GM18951 (cell line): Measurements from ENCODE around the gene MAD1L1.
"Not testable (repeated sequence)": the region's sequence is repeated elsewhere in the genome, so short reads cannot be mapped to it uniquely, and the experiment has no call there.

Experiments used
- POLR2A ChIP-seq: IDR thresholded peaks from 4 replicates; pipeline ENCODE4 v1.6.1; 2011; ENCODE audit warnings: mild to moderate bottlenecking; ENCODE audit not compliant: insufficient read length, insufficient read depth; ENCODE audit errors: extremely low read depth
- in situ Hi-C: fragments of 300-500 bp; cut with MboI; formaldehyde crosslinking; loops from one replicate; pipeline ENCODE4 v1.12.0; 2022; ENCODE audit warnings: low sequenced_read_pairs, mixed read lengths, inconsistent platforms; ENCODE audit not compliant: unreplicated experiment

MAD1L1 gene

DNA sequence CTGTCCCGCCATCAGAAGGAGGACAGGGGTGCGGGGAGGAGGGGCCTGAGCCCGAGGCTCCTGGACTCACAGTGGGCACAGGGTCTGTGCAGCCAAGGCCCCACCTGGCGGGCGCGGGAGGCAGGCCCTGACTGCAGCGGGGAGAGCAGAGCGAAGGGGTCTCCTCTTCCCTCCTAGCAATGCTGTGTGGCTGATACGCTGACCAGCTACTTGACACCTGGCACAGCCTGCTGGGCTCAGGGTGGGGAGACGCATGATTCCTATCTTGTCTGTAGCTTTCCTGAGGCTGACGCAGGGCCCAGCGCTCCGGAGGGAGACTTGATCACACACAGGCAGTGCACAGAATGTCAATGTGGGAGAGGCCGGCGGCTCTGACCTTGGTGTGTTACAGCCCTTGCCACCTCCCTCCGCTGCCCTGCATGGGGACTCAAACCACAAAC, 387.8 kb downstream of the MAD1L1 start:
- TF ChIP-seq POLR2A: no peak
- in situ Hi-C loops: no loop called here

GRCh38 chr7:1844336-1844950, 388.3 kb downstream of the MAD1L1 start:
- in situ Hi-C loops: no loop called here
- TF ChIP-seq POLR2A: no peak

DNA sequence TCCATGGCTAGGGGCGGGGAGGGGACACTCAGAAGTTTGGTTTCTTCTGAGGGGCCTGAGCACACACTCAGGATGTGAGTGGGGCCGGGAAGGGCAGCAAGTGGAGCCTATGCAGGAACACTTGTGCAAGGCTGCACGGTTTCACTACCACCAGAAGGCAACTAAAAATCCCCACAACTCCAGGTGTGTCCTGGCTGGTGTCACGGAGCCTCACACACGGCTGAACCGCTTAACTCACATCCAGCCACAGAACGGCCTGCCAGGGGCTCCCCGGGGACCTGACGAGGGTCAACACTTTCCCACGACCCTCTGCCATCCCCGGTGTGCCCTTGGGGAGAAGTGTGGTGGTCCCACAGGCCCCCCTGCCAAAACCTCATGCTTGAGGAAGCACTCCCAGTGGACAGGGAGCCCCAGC, 388.8 kb downstream of the MAD1L1 start:
- in situ Hi-C loops: no loop called here
- TF ChIP-seq POLR2A: no peak

DNA sequence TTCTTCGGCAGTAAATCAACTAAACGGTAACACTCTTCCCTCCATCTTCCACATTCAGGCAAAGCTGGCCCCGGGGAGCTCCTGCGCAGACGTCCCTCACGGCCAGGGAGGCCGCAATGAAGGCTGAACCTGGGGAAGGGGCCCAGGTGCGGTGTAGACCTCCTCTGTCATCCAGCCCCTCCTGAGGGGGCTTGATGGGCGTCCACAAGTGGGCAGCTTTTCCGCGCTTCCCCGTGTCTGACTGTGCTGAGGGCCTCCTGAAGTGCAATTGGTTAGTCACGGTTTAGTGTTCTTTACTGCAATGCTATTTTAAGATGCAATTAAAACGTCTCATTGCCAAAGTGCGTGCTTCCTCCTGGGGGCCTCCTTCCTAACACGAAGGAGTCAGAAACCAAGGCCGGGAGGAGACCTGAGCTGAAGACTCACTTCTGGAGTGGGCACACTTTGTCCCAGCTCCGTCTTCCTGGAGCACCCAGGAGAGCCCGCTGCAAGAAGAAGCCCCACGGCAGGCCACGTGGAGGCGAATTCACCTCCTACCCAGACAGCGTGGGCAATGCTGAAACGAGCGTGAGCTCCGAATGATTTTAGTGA, 389.4 kb downstream of the MAD1L1 start:
- in situ Hi-C loops: no loop called here
- TF ChIP-seq POLR2A: no peak

DNA sequence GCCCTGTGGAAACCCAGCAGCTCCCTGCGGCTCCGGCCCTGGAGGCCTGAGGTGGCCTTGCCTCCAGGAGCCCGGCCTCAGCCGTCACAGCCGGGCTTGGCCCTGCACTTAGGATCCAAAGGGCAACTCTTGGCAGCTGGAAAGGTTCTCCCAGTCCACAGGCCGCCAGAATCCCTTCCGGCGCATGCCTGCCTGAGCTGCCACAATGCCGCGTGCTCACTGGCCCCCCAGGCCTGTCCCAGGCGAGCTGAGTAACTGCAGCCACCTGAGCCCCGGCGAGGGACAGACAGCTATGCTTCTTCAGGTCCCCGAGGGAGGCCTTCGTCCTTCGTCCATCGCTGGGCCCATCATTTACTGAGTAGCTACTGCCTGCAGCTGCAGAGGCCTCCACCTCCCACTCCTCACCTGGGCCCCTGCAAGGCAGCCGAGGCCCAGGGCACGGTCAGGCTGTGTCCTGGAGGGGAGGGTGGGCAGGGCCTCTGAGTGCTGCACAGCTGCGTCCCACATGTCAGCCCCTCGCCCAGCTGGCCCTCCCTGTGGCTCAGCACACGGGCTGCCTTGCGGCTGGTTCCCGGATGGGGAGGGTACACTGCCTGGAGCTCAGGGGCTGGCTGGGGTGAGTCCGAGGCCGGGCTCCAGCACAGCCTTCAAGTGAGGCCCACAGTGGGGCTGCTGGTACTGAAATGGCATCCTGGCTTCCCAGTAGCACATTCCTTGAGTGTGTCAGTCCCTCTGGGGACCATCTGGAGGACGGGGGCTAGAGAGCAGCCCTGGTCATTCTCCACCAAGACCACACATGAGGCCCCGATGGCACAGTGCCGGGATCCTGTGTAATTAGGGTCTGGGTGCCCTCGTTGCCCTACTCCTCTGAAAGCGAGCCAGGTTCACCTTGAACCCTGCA, 390.2 kb downstream of the MAD1L1 start:
- in situ Hi-C loops: no loop called here
- no peak for TF ChIP-seq POLR2A

GRCh38 chr7:1841286-1842021, 391.3 kb downstream of the MAD1L1 start:
- in situ Hi-C loops: not testable (repeated sequence)

DNA sequence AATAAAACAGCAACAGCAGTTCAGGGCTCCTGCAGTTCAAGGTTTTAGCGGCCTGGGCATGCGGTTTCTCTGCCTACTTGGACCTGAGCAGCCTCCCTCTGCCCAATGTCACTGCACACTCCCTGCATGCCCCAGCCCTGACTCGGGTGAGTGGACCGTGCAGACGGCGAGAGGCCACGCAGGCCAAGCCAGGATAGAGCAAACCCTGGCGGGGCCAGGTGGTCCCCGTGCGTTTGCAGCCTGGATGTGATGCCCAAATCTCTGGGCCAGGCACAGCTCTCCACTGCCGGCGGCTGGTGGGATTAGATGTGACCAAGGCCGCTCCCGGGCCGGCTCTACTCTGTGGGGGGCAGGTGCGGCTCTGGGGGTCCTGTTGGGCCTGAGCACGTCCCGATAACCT, 392.0 kb downstream of the MAD1L1 start:
- in situ Hi-C loops: not testable (repeated sequence)

- in situ Hi-C loops: no loop called here
- no peak for TF ChIP-seq POLR2A
Observed at GRCh38 chr7:1839701-1840100, 393.0 kb downstream of the MAD1L1 start.

DNA sequence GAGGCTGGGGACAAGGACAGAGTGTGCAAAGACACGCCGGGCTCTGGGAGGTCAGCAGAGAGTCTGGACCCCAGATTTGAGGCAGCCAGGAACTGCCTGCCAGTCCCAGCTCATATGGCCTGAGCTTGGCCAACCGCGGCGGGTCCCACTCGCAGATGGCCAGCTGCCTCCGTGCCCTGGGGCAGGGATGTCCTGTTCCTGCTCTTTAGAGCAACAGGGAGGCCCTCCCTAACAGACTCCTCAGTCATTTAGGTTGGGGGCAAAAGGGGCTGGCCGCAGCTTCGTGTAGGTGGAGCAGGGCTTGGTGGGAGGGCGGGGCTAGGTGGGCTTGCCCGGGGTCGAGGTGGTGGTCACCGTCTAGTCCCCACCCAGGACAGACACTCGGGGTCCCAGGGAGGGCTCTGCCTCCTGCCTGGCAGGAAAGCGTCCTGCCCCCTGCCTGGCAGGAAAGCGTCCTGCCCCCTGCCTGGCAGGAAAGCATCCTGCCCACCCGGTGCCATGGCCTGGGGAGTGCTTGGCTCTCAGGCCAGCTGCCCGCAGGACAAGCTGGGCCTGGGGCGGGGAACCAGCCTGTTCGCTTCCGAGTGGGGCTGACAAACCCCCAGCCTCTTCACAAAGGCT, 393.7 kb downstream of the MAD1L1 start:
- in situ Hi-C loops: not testable (repeated sequence)

DNA sequence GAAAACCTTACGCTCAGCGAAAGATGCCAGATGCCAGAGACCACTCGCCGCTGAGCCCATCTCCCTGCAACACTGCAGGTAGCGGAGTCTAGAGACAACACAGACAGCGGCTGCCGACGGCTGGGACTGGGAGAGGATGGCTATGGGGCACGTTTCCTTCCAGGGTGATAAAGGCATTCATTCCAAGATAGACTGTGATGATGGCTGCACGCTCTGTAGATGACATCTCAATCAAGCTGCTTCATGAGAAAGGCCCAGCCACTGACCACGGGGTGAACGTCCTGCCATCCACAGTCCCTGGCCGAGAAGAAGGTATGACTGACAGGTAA, 394.2 kb downstream of the MAD1L1 start:
- in situ Hi-C loops: not testable (repeated sequence)

- in situ Hi-C loops: not testable (repeated sequence)
Observed at GRCh38 chr7:1837696-1838543, 394.8 kb downstream of the MAD1L1 start.

DNA sequence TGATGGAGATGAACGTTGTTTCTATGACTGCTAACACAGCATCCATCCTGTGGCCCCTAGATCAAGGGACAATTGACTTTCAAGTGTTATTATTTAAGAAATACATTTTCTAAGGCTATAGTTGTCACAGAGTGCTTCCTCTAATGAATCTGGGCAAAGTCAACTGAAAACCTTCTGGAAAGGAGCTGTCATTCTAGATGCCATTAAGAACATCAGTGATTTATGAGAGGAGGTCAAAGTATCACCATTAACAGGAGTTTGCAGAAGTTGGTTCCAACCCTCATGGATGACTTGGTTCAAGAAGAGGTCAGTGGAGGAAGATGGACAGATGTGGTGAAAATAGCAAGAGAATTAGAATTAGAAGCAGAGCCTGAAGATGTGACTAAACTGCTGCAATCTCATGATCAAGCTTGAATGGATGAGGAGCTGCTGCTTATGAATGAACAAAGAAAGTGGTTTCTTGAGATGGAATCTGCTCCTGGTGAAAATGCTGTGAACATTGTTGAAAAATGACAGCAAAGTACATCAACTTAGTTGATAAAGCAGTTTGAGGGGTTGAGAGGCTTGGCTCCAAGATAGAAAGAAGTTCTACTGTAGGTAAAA, 400.7 kb downstream of the MAD1L1 start:
- in situ Hi-C loops: not testable (repeated sequence)

GRCh38 chr7:1831471-1831870, 401.3 kb downstream of the MAD1L1 start:
- in situ Hi-C loops: not testable (repeated sequence)

DNA sequence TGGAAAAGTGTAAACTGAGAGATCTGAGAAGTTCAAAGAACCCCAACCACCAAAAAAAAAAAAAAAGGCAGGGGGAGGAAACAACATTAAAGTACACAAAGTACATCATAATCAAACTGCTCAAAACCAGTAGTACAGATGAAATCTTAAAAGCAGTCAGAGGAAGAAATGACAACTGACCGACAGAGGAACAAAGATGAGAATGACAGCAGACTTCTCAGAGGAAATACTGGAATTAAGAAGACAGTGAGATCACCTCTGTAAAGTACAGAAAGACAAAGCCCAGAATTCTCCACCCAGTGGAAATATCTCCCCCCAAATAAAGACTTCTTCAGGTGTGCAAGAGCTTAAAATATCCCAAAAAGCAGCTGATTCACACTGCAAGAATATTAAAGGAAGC, 403.1 kb downstream of the MAD1L1 start:
- in situ Hi-C loops: not testable (repeated sequence)
